ENCODE data around the gene MX2. TPM values are rescaled to one million over a fixed set of nuclear protein-coding genes. Genes with fewer than 3 reads are reported as not detected.
"Not testable (repeated sequence)": the region's sequence is repeated elsewhere in the genome, so short reads cannot be mapped to it uniquely, and the experiment has no call there.

Gene MX2
- total and polyA plus RNA-seq, 10 of the 15 experiments (the other 5 are each of a cell fraction or from before 2014, with no cell fraction given): 10.5 to 167 (median 46.1) TPM

GRCh38 chr21:41361786-41362604 is at the start of gene MX2 (continued):
- TF ChIP-seq, protein P1, sequence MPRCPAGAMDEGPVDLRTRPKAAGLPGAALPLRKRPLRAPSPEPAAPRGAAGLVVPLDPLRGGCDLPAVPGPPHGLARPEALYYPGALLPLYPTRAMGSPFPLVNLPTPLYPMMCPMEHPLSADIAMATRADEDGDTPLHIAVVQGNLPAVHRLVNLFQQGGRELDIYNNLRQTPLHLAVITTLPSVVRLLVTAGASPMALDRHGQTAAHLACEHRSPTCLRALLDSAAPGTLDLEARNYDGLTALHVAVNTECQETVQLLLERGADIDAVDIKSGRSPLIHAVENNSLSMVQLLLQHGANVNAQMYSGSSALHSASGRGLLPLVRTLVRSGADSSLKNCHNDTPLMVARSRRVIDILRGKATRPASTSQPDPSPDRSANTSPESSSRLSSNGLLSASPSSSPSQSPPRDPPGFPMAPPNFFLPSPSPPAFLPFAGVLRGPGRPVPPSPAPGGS (IDR thresholded peaks at IDR 0.05; ENCODE audit: borderline replicate concordance, insufficient read depth, low read depth, low read length, poor library complexity, severe bottlenecking): peak; percentile 69
- TF ChIP-seq ZBED1 (IDR thresholded peaks at IDR 0.05; ENCODE audit: borderline replicate concordance): no peak; the same call in 1 of the 2 replicates
- TF ChIP-seq POLR2AphosphoS5 (IDR thresholded peaks at IDR 0.05; ENCODE audit: low read length): peak; percentile 98
- peak; percentile 94 for TF ChIP-seq CUX1 (IDR thresholded peaks at IDR 0.05; ENCODE audit: insufficient replicate concordance, low read depth, low read length)
- TF ChIP-seq CHD1 (IDR thresholded peaks at IDR 0.05; ENCODE audit: low read depth, low read length): no peak
- TF ChIP-seq SREBF2 (IDR thresholded peaks at IDR 0.05; ENCODE audit: low read length): no peak

DNA sequence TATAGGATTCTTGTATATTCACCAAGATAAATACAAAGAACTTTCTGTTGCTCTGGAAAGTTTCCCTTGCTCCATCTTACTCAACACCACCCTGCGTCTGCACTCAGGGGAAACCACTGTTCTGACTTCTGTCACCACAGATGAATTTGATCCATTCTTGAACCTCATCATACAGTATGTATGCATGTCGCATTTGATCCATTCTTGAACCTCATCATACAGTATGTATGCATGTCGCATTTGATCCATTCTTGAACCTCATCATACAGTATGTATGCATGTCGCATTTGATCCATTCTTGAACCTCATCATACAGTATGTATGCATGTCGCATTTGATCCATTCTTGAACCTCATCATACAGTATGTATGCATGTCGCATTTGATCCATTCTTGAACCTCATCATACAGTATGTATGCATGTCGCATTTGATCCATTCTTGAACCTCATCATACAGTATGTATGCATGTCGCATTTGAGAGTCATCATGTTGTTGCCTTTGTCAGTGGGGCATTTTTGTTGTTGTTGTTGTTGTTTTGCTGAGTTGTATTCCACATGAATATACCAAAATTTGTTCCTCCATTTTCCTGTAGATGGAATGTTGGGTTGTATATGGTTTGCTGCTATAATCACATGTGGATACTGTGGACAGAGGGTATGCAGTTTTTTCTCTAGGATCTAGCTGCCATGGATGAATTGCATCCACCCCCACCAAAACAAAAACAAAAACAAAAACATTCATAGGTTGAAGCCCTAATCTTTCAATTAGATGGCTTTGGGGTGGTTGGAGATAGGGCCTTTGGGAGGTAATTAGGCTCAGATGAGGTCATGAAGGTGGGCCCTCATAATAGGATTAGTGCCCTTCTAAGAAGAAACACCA is 48.3 kb upstream of the MX2 start:
- H3K79me2 ChIP-seq (ENCODE audit: control insufficient read depth, insufficient read depth, low read length); H3K4me2 ChIP-seq (ENCODE audit: control insufficient read depth, insufficient read depth); H4K20me1 ChIP-seq (ENCODE audit: control insufficient read depth, insufficient read depth); CTCF ChIA-PET; H3K36me3 ChIP-seq (ENCODE audit: control insufficient read depth in 2 of 2, insufficient read depth in 2 of 2, low read length in 1 of 2); SMC1A ChIA-PET (ENCODE audit: uncharacterized antibody, unreplicated experiment); in situ Hi-C loops (cut with MboI); H3K27ac ChIP-seq (ENCODE audit: control insufficient read depth, insufficient read depth); H3K9ac ChIP-seq (ENCODE audit: control insufficient read depth, insufficient read depth, low read length); BruUV-seq (replicated peaks); FAIRE-seq; RAD21 ChIA-PET (ENCODE audit: unreplicated experiment); H3K4me1 ChIP-seq (ENCODE audit: control insufficient read depth, insufficient read depth, low read length); H3K9me3 ChIP-seq (replicated peaks; ENCODE audit: control insufficient read depth, insufficient read depth, low read length); H2AFZ ChIP-seq (ENCODE audit: control insufficient read depth, low read depth, low read length); H3K4me3 ChIP-seq; intact Hi-C loops (cut with micrococcal nuclease; ENCODE audit: unreplicated experiment); POLR2A ChIA-PET; ATAC-seq; DNase-seq (ENCODE audit: low read depth, low spot score); H3K27me3 ChIP-seq (replicated peaks in 1 of 2; ENCODE audit: control insufficient read depth in 2 of 2, insufficient read depth in 2 of 2, low read length in 1 of 2): not testable (repeated sequence)
- WGBS (ENCODE audit: insufficient coverage, insufficient replicate concordance, low lambda C conversion rate, missing lambda C conversion rate): 65% methylated on average over 4 of the region's 8 CpGs

Measured in GM12878 (cell line).